Activated CD8-positive, alpha-beta T cell treated with anti-CD3 and anti-CD28 coated beads for 36 hours (primary cell): ENCODE results near the gene TADA3. TPM values are rescaled to one million over a fixed set of nuclear protein-coding genes. Genes with fewer than 3 reads are reported as not detected.

Experiments used
- ATAC-seq: fragments of 200-7000 bp; cut with Tn5 transposase; one replicate; pipeline ENCODE4 v1.10.0; 2021; ENCODE audit warnings: mild to moderate bottlenecking, moderate library complexity
- CTCF ChIA-PET: fragments of 350-600 bp; sonication (Branson Sonifier 250); formaldehyde crosslinking; loops from one replicate; lab custom pipeline; 2021; ENCODE audit warnings: antibody characterized with exemption; lab: Charles Lee
- POLR2A ChIA-PET: fragments of 350-600 bp; sonication (Branson Sonifier 250); formaldehyde crosslinking; loops from one replicate; lab custom pipeline; 2021; ENCODE audit warnings: antibody characterized with exemption; lab: Charles Lee
- DNase-seq: peaks from one replicate; pipeline ENCODE4 v3.0.0-alpha.2; 2020
- H3K27ac Mint-ChIP-seq: one replicate; pipeline ENCODE4 v1.8.0; 2021; ENCODE audit warnings: mild to moderate bottlenecking, mixed read lengths
- H3K27me3 Mint-ChIP-seq: one replicate; pipeline ENCODE4 v1.8.0; 2021; ENCODE audit warnings: mixed read lengths
- H3K36me3 Mint-ChIP-seq: one replicate; pipeline ENCODE4 v1.8.0; 2021; ENCODE audit warnings: low read depth, mixed read lengths
- H3K4me1 Mint-ChIP-seq: one replicate; pipeline ENCODE4 v1.8.0; 2021; ENCODE audit warnings: low read depth, mixed read lengths
- H3K4me3 Mint-ChIP-seq: one replicate; pipeline ENCODE4 v1.8.0; 2021; ENCODE audit warnings: mild to moderate bottlenecking, moderate library complexity, mixed read lengths
- H3K9me3 Mint-ChIP-seq: one replicate; pipeline ENCODE4 v1.8.0; 2021; ENCODE audit warnings: mixed read lengths
- CTCF ChIP-seq: fragments of 200-600 bp; IDR thresholded peaks from one replicate; pipeline ENCODE4 v1.8.0; 2022; ENCODE audit warnings: antibody characterized with exemption, mild to moderate bottlenecking
- intact Hi-C: fragments of 100-400 bp; cut with micrococcal nuclease; formaldehyde crosslinking; loops from one replicate; pipeline ENCODE4 v1.10.0; 2022
- total RNA-seq, 2 experiments: library from RNA; stranded (reverse); gene quantifications; one replicate each; pipeline ENCODE4 v1.2.3, GENCODE V29; 2021

The TADA3 gene
- total RNA-seq: 10 to 100 TPM; 57.5 to 58.3 TPM

GRCh38 chr3:9792405-9793160 lies at the start of gene TADA3, which contains the start of gene ARPC4:
TADA3 (minus strand) TSS chr3:9792473; CDS start chr3:9791466, 1,007 bp downstream.
ARPC4 (plus strand) TSS chr3:9793082; CDS start chr3:9793122, 40 bp downstream.
- peak within 1 kb of the TSS; percentile 100 for H3K27ac Mint-ChIP-seq
- peak; percentile 88 for ATAC-seq
- ChIA-PET CTCF (interaction anchor here (0.8 to 2.3 kb wide), 12 partner anchors 9 to 243 kb away, joined by 3 to 12 read pairs (median 4); partner anchors contain the start of gene BRPF1), POLR2A (interaction anchor here (0.8 to 2.7 kb wide), 13 partner anchors 11 to 123 kb away, joined by 3 to 15 read pairs (median 8); partner anchors contain the start of genes BRPF1, CAMK1 and OGG1)
- no peaks in the 10 kb centered on the region for H3K9me3 Mint-ChIP-seq
- intact Hi-C loops: loop anchor here (2.0 kb wide), 1 partner anchor 42 kb away; no protein-coding TSS in a partner anchor
- H3K4me1 Mint-ChIP-seq: peaks cover 53% of the 10 kb centered on the region
- H3K36me3 Mint-ChIP-seq: peaks cover 63% of the 10 kb centered on the region
- TF ChIP-seq CTCF: no peak
- peak; percentile 95 for DNase-seq
- H3K27me3 Mint-ChIP-seq: no peaks in the 10 kb centered on the region
- peak within 1 kb of the TSS; percentile 88 for H3K4me3 Mint-ChIP-seq

GRCh38 chr3:9841015-9841414 lies 48.7 kb upstream of the TADA3 start:
- Mint-ChIP-seq H3K36me3 (peaks cover 31% of the 10 kb centered on the region), H3K27me3 (no peaks in the 10 kb centered on the region), H3K4me1 (peaks cover 23% of the 10 kb centered on the region), H3K9me3 (no peaks in the 10 kb centered on the region), H3K27ac (no peak overlapping the region), H3K4me3 (no peak overlapping the region)
- no peak for ATAC-seq
- no peak for TF ChIP-seq CTCF
- intact Hi-C loops: no loop called here
- CTCF ChIA-PET: interaction anchor here (0.7 to 2.5 kb wide), 11 partner anchors 9 to 125 kb away, joined by 3 to 7 read pairs (median 4); partner anchors contain the start of gene CRELD1
- DNase-seq: no peak
- POLR2A ChIA-PET: interaction anchor here (1.0 kb wide), 1 partner anchor 91 kb away, joined by 3 read pairs; no protein-coding TSS in a partner anchor

GRCh38 chr3:9838856-9839255 lies 46.6 kb upstream of the TADA3 start:
- DNase-seq (no peak), ATAC-seq (no peak)
- Mint-ChIP-seq H3K4me1 (peaks cover 13% of the 10 kb centered on the region), H3K9me3 (no peaks in the 10 kb centered on the region), H3K4me3 (no peak overlapping the region), H3K27ac (no peak overlapping the region), H3K36me3 (peaks cover 43% of the 10 kb centered on the region), H3K27me3 (no peaks in the 10 kb centered on the region)
- no peak for TF ChIP-seq CTCF
- intact Hi-C loops: no loop called here
- POLR2A ChIA-PET: interaction anchor here (1.1 to 1.5 kb wide), 2 partner anchors 53 to 209 kb away, joined by 4 to 5 read pairs; no protein-coding TSS in a partner anchor
- CTCF ChIA-PET: interaction anchor here (2.5 kb wide), 1 partner anchor 11 kb away, joined by 7 read pairs; no protein-coding TSS in a partner anchor

- CTCF ChIA-PET: no interaction called here
- no peak for DNase-seq
- Mint-ChIP-seq H3K4me3 (no peak overlapping the region), H3K27ac (no peak overlapping the region), H3K27me3 (no peaks in the 10 kb centered on the region), H3K9me3 (no peaks in the 10 kb centered on the region), H3K4me1 (peaks cover 13% of the 10 kb centered on the region), H3K36me3 (peaks cover 44% of the 10 kb centered on the region)
- intact Hi-C loops: no loop called here
- POLR2A ChIA-PET: interaction anchor here (1.1 to 1.5 kb wide), 3 partner anchors 53 to 210 kb away, joined by 4 to 5 read pairs (median 4); no protein-coding TSS in a partner anchor
- ATAC-seq: no peak
- TF ChIP-seq CTCF: no peak
Measured at GRCh38 chr3:9837701-9838582, 45.7 kb upstream of the TADA3 start.
